ENCODE data around the gene FBXL22.
A peak's percentile ranks its signal among the peaks of the same experiment; 100 is the strongest.

The FBXL22 gene

GRCh38 chr15:63606308-63606707, 9.1 kb downstream of the FBXL22 start:
- DNase-seq (ENCODE audit: low spot score), result no peak
- TF ChIP-seq CTCF (IDR thresholded peaks at IDR 0.05; ENCODE audit: borderline replicate concordance, control extremely low read depth, extremely low read depth, insufficient read depth, missing control alignments), result no peak
- in situ Hi-C loops (cut with MboI; ENCODE audit: low sequenced_read_pairs, unreplicated experiment), result loop anchor here (25.0 kb wide), 2 partner anchors 281 to 319 kb away; partner anchors contain the start of gene APH1B

- DNase-seq (ENCODE audit: low spot score), result no peak
- in situ Hi-C loops (cut with MboI; ENCODE audit: low sequenced_read_pairs, unreplicated experiment), result loop anchor here (25.0 kb wide), 2 partner anchors 278 to 322 kb away; partner anchors contain the start of gene APH1B
- no peak for TF ChIP-seq CTCF (IDR thresholded peaks at IDR 0.05; ENCODE audit: borderline replicate concordance, control extremely low read depth, extremely low read depth, insufficient read depth, missing control alignments)
Measured at GRCh38 chr15:63608989-63609388, 11.8 kb downstream of the FBXL22 start.

GRCh38 chr15:63609448-63609847, 12.3 kb downstream of the FBXL22 start:
- TF ChIP-seq CTCF (IDR thresholded peaks at IDR 0.05; ENCODE audit: borderline replicate concordance, control extremely low read depth, extremely low read depth, insufficient read depth, missing control alignments), result no peak
- in situ Hi-C loops (cut with MboI; ENCODE audit: low sequenced_read_pairs, unreplicated experiment), result loop anchor here (25.0 kb wide), 2 partner anchors 278 to 322 kb away; partner anchors contain the start of gene APH1B
- DNase-seq (ENCODE audit: low spot score), result no peak

- in situ Hi-C loops (cut with MboI; ENCODE audit: low sequenced_read_pairs, unreplicated experiment), result loop anchor here (10.0 to 25.0 kb wide), 3 partner anchors 277 to 444 kb away; partner anchors contain the start of gene APH1B
- DNase-seq (ENCODE audit: low spot score), result peak; percentile 84
- peak; percentile 81 for TF ChIP-seq CTCF (IDR thresholded peaks at IDR 0.05; ENCODE audit: borderline replicate concordance, control extremely low read depth, extremely low read depth, insufficient read depth, missing control alignments)
Measured at GRCh38 chr15:63610209-63610841, 13.1 kb downstream of the FBXL22 start.

GRCh38 chr15:63611177-63611576, 14.0 kb downstream of the FBXL22 start:
- in situ Hi-C loops (cut with MboI; ENCODE audit: low sequenced_read_pairs, unreplicated experiment), result loop anchor here (10.0 to 25.0 kb wide), 3 partner anchors 276 to 444 kb away; partner anchors contain the start of gene APH1B
- DNase-seq (ENCODE audit: low spot score), result no peak
- no peak for TF ChIP-seq CTCF (IDR thresholded peaks at IDR 0.05; ENCODE audit: borderline replicate concordance, control extremely low read depth, extremely low read depth, insufficient read depth, missing control alignments)

- DNase-seq (ENCODE audit: low spot score), result no peak
- in situ Hi-C loops (cut with MboI; ENCODE audit: low sequenced_read_pairs, unreplicated experiment), result loop anchor here (10.0 to 25.0 kb wide), 3 partner anchors 275 to 443 kb away; partner anchors contain the start of gene APH1B
Measured at GRCh38 chr15:63612300-63612699, 15.1 kb downstream of the FBXL22 start.

More at GRCh38 chr15:63612300-63612699, 15.1 kb downstream of the FBXL22 start:
- no peak for TF ChIP-seq CTCF (IDR thresholded peaks at IDR 0.05; ENCODE audit: borderline replicate concordance, control extremely low read depth, extremely low read depth, insufficient read depth, missing control alignments)
